HG03378 (cell line): Measurements from ENCODE around the gene RPF1.

Source experiments
- ATAC-seq: cut with Tn5 transposase; IDR thresholded peaks from one replicate; pipeline ENCODE4 v1.9.1; 2021; ENCODE audit warnings: mild to moderate bottlenecking, moderate library complexity; ENCODE audit not compliant: unreplicated experiment

Gene RPF1

GRCh38 chr1:84541679-84542078 is 62.6 kb downstream of the RPF1 start:
- ATAC-seq, result no peak
